ENCODE results near the gene DDHD1.
"Not testable (repeated sequence)": the region's sequence is repeated elsewhere in the genome, so short reads cannot be mapped to it uniquely, and the experiment has no call there.

Gene DDHD1

GRCh38 chr14:53151523-53152183, 1.5 kb downstream of the DDHD1 start:
- peak; percentile 53 for DNase-seq

- no peak for DNase-seq
Measured at GRCh38 chr14:53149668-53150316, 3.3 kb downstream of the DDHD1 start.

- DNase-seq, result no peak
Measured at GRCh38 chr14:53148671-53149070, 4.5 kb downstream of the DDHD1 start.

GRCh38 chr14:53147893-53148292, 5.2 kb downstream of the DDHD1 start:
- no peak for DNase-seq

GRCh38 chr14:53147208-53147607, 5.9 kb downstream of the DDHD1 start:
- DNase-seq, result no peak

- no peak for DNase-seq
Measured at GRCh38 chr14:53146739-53147138, 6.4 kb downstream of the DDHD1 start.

- no peak for DNase-seq
Measured at GRCh38 chr14:53144244-53144643, 8.9 kb downstream of the DDHD1 start.

GRCh38 chr14:53140585-53140984, 12.5 kb downstream of the DDHD1 start:
- no peak for DNase-seq

GRCh38 chr14:53137568-53138203, 15.4 kb downstream of the DDHD1 start:
- DNase-seq, result no peak

- DNase-seq, result not testable (repeated sequence)
Measured at GRCh38 chr14:53130491-53130890, 22.6 kb downstream of the DDHD1 start.

GRCh38 chr14:53128303-53129028, 24.7 kb downstream of the DDHD1 start:
- DNase-seq, result no peak

- no peak for DNase-seq
Measured at GRCh38 chr14:53127832-53128231, 25.3 kb downstream of the DDHD1 start.

- DNase-seq, result no peak
Measured at GRCh38 chr14:53127151-53127550, 26.0 kb downstream of the DDHD1 start.

GRCh38 chr14:53126731-53127130, 26.4 kb downstream of the DDHD1 start:
- no peak for DNase-seq

GRCh38 chr14:53124786-53125185, 28.3 kb downstream of the DDHD1 start:
- no peak for DNase-seq

GRCh38 chr14:53121419-53121818, 31.7 kb downstream of the DDHD1 start:
- DNase-seq, result not testable (repeated sequence)

- not testable (repeated sequence) for DNase-seq
Measured at GRCh38 chr14:53117479-53117878, 35.6 kb downstream of the DDHD1 start.

GRCh38 chr14:53113989-53114388, 39.1 kb downstream of the DDHD1 start:
- DNase-seq, result no peak

- no peak for DNase-seq
Measured at GRCh38 chr14:53110096-53110495, 43.0 kb downstream of the DDHD1 start.

- no peak for DNase-seq
Measured at GRCh38 chr14:53109105-53110041, 43.8 kb downstream of the DDHD1 start.

GRCh38 chr14:53108292-53109104, 44.6 kb downstream of the DDHD1 start:
- DNase-seq, result no peak

- no peak for DNase-seq
Measured at GRCh38 chr14:53106768-53107167, 46.4 kb downstream of the DDHD1 start.

All from COR-L47 (cell line).